H9 (cell line): Measurements from ENCODE around the gene RAB31. TPM values are rescaled to one million over a fixed set of nuclear protein-coding genes. Genes with fewer than 3 reads are reported as not detected.

Experiments
- DNase-seq: peaks from one replicate; pipeline ENCODE4 v3.0.0-alpha.2; 2017
- H2AFZ ChIP-seq: one replicate; pipeline ENCODE4 v1.6.1; 2013; ENCODE audit warnings: mild to moderate bottlenecking, low read length, control low read depth, moderate library complexity
- H2AK5ac ChIP-seq: 2 replicates; pipeline ENCODE4 v1.6.1; 2013; ENCODE audit warnings: low read length, control low read depth, mixed read lengths; ENCODE audit not compliant: insufficient read length
- H2BK120ac ChIP-seq: one replicate; pipeline ENCODE4 v1.6.1; 2013; ENCODE audit warnings: low read depth, mild to moderate bottlenecking, low read length, control low read depth, inconsistent platforms; ENCODE audit not compliant: poor library complexity, severe bottlenecking
- H2BK12ac ChIP-seq: 2 replicates; pipeline ENCODE4 v1.6.1; 2013; ENCODE audit warnings: low read length, control low read depth, mixed read lengths, low read depth; ENCODE audit not compliant: insufficient read length
- H2BK15ac ChIP-seq: 2 replicates; pipeline ENCODE4 v1.6.1; 2013; ENCODE audit warnings: low read depth, low read length, control low read depth
- H2BK20ac ChIP-seq: one replicate; pipeline ENCODE4 v1.6.1; 2013; ENCODE audit warnings: low read depth, mild to moderate bottlenecking, low read length, control low read depth, inconsistent platforms; ENCODE audit not compliant: poor library complexity, severe bottlenecking
- H2BK5ac ChIP-seq: 2 replicates; pipeline ENCODE4 v1.6.1; 2013; ENCODE audit warnings: low read length, control low read depth, mixed read lengths; ENCODE audit not compliant: insufficient read length
- H3K14ac ChIP-seq: 2 replicates; pipeline ENCODE4 v1.6.1; 2013; ENCODE audit warnings: low read length, control low read depth; ENCODE audit not compliant: insufficient read depth
- H3K18ac ChIP-seq: 2 replicates; pipeline ENCODE4 v1.6.1; 2013; ENCODE audit warnings: low read depth, mild to moderate bottlenecking, mixed read lengths, low read length, control low read depth; ENCODE audit not compliant: insufficient read length
- H3K23ac ChIP-seq: 2 replicates; pipeline ENCODE4 v1.6.1; 2013; ENCODE audit warnings: low read length, control low read depth, mixed read lengths, low read depth; ENCODE audit not compliant: insufficient read length
- H3K23me2 ChIP-seq: 2 replicates; pipeline ENCODE4 v1.6.1; 2013; ENCODE audit warnings: low read depth, mild to moderate bottlenecking, mixed read lengths, low read length, control low read depth; ENCODE audit not compliant: insufficient read length, poor library complexity, severe bottlenecking
- H3K27ac ChIP-seq: 2 replicates; pipeline ENCODE4 v1.5.1; 2013; ENCODE audit warnings: low read length, control low read depth, mixed read lengths, low read depth; ENCODE audit not compliant: insufficient read length
- H3K27me3 ChIP-seq: 2 replicates; pipeline ENCODE4 v1.6.1; 2013; ENCODE audit warnings: low read length, control low read depth, inconsistent platforms; ENCODE audit not compliant: insufficient read depth
- H3K4ac ChIP-seq: 2 replicates; pipeline ENCODE4 v1.6.1; 2013; ENCODE audit warnings: low read depth, mild to moderate bottlenecking, control low read depth, inconsistent platforms, low read length, moderate library complexity
- H3K4me1 ChIP-seq: 2 replicates; pipeline ENCODE4 v1.6.1; 2013; ENCODE audit warnings: low read length, control low read depth, inconsistent platforms; ENCODE audit not compliant: insufficient read depth
- H3K4me2 ChIP-seq: 2 replicates; pipeline ENCODE4 v1.6.1; 2013; ENCODE audit warnings: low read length, control low read depth, mixed read lengths; ENCODE audit not compliant: insufficient read length, insufficient read depth
- H3K56ac ChIP-seq: 2 replicates; pipeline ENCODE4 v1.6.1; 2013; ENCODE audit warnings: low read depth, mild to moderate bottlenecking, mixed read lengths, low read length, control low read depth; ENCODE audit not compliant: insufficient read length
- H3K79me1 ChIP-seq: 2 replicates; pipeline ENCODE4 v1.6.1; 2013; ENCODE audit warnings: low read depth, mild to moderate bottlenecking, moderate library complexity, low read length, control low read depth, inconsistent platforms; ENCODE audit not compliant: insufficient read depth, poor library complexity, severe bottlenecking
- H3K79me2 ChIP-seq: 2 replicates; pipeline ENCODE4 v1.6.1; 2013; ENCODE audit warnings: low read length, control low read depth, inconsistent platforms; ENCODE audit not compliant: insufficient read depth
- H3K9ac ChIP-seq: 2 replicates; pipeline ENCODE4 v1.6.1; 2013; ENCODE audit warnings: low read length, control low read depth, mixed read lengths; ENCODE audit not compliant: insufficient read length; ENCODE audit errors: extremely low read depth
- H3K9me3 ChIP-seq: one replicate; pipeline ENCODE4 v1.6.1; 2013; ENCODE audit warnings: low read depth, low read length, inconsistent platforms; ENCODE audit not compliant: control insufficient read depth
- H3T11ph ChIP-seq: one replicate; pipeline ENCODE4 v1.6.1; 2013; ENCODE audit warnings: mild to moderate bottlenecking, low read length, control low read depth, inconsistent platforms
- H4K20me1 ChIP-seq: one replicate; pipeline ENCODE4 v1.6.1; 2013; ENCODE audit not compliant: control insufficient read depth, insufficient read length, insufficient read depth
- H4K5ac ChIP-seq: 2 replicates; pipeline ENCODE4 v1.6.1; 2013; ENCODE audit warnings: low read depth, mild to moderate bottlenecking, mixed read lengths, low read length, control low read depth; ENCODE audit not compliant: insufficient read length
- H4K8ac ChIP-seq: replicated peaks from 2 replicates; pipeline ENCODE4 v1.6.1; 2013; ENCODE audit warnings: low read length, control low read depth, mixed read lengths, low read depth; ENCODE audit not compliant: insufficient read length
- H4K91ac ChIP-seq: 2 replicates; pipeline ENCODE4 v1.6.1; 2013; ENCODE audit warnings: low read depth, mild to moderate bottlenecking, moderate library complexity, mixed read lengths, low read length, control low read depth; ENCODE audit not compliant: insufficient read length
- H3K27ac Mint-ChIP-seq, 3 experiments: 2 replicates in 2 of 3; 3 replicates in 1 of 3; pipeline ENCODE4 v1.8.0; 2020 to 2021; ENCODE audit warnings: mixed read lengths in 3 of 3, mild to moderate bottlenecking in 1 of 3, moderate library complexity in 1 of 3
- H3K27me3 Mint-ChIP-seq: 2 replicates; pipeline ENCODE4 v1.8.0; 2021; ENCODE audit warnings: low read depth, mild to moderate bottlenecking, moderate library complexity, mixed read lengths
- H3K36me3 Mint-ChIP-seq, 3 experiments: 2 replicates in 2 of 3; 3 replicates in 1 of 3; pipeline ENCODE4 v1.8.0; 2020 to 2021; ENCODE audit warnings: low read depth in 3 of 3, mixed read lengths in 3 of 3; ENCODE audit not compliant: insufficient read depth in 1 of 3
- H3K4me1 Mint-ChIP-seq, 2 experiments: 2 replicates each; pipeline ENCODE4 v1.8.0; 2020; ENCODE audit warnings: mixed read lengths in 2 of 2
- H3K4me3 Mint-ChIP-seq, 2 experiments: 2 replicates in 1 of 2; 3 replicates in 1 of 2; pipeline ENCODE4 v1.8.0; 2020 to 2021; ENCODE audit warnings: mild to moderate bottlenecking in 2 of 2, mixed read lengths in 2 of 2, moderate library complexity in 1 of 2
- H3K9me3 Mint-ChIP-seq, 2 experiments: 2 replicates in 1 of 2; 3 replicates in 1 of 2; pipeline ENCODE4 v1.8.0; 2020; ENCODE audit warnings: mild to moderate bottlenecking in 2 of 2, mixed read lengths in 2 of 2, moderate library complexity in 1 of 2
- CTCF ChIP-seq: fragments of 200-600 bp; sonication (generic); conservative IDR thresholded peaks from 3 replicates; pipeline ENCODE4 v1.8.0; 2021; ENCODE audit warnings: antibody characterized with exemption, mild to moderate bottlenecking
- WGBS: extraction: QIAGEN DNeasy Blood & Tissue Kit; methylation state at CpG from one replicate; pipeline ENCODE4 v1.1.7; 2013; ENCODE audit warnings: missing lambda C conversion rate, low lambda C conversion rate, mixed read lengths; ENCODE audit not compliant: insufficient read length; ENCODE audit errors: extremely low coverage; 5-methylcytosine and 5-hydroxymethylcytosine counted together
- total RNA-seq: library from RNA; stranded (reverse); gene quantifications from 2 replicates; pipeline ENCODE4 v1.2.1, GENCODE V29; 2021

The RAB31 gene
- total RNA-seq, 1 experiment from 2014 or later: 22.4 TPM

GRCh38 chr18:9696701-9697100, 11.4 kb upstream of the RAB31 start:
- Histone ChIP-seq H3K18ac (no peak overlapping the region), H2BK15ac (no peak overlapping the region), H2BK120ac (no peak overlapping the region), H3T11ph (no peak overlapping the region), H3K27ac (no peak overlapping the region), H2BK12ac (no peak overlapping the region), H3K79me1 (no peaks in the 10 kb centered on the region), H3K9me3 (no peaks in the 10 kb centered on the region), H3K23me2 (no peaks in the 10 kb centered on the region), H2BK5ac (no peak overlapping the region), H4K5ac (no peak overlapping the region), H3K56ac (no peak overlapping the region), H3K23ac (no peak overlapping the region), H3K9ac (no peak overlapping the region), H2AFZ (no peak overlapping the region), H4K91ac (no peak overlapping the region), H3K4me2 (no peak overlapping the region), H2BK20ac (no peak overlapping the region), H3K4ac (no peak overlapping the region), H4K8ac (no peak overlapping the region), H3K79me2 (no peaks in the 10 kb centered on the region), H3K14ac (no peak overlapping the region), H3K4me1 (no peaks in the 10 kb centered on the region; the same call in 1 of the 2 replicates), H3K27me3 (no peaks in the 10 kb centered on the region), H2AK5ac (no peak overlapping the region), H4K20me1 (no peaks in the 10 kb centered on the region)
- H3K27me3 Mint-ChIP-seq: no peaks in the 10 kb centered on the region
- no peak overlapping the region for H3K27ac Mint-ChIP-seq
- no peak for DNase-seq
- no peaks in the 10 kb centered on the region; a peak in 1 of 7 replicates for H3K36me3 Mint-ChIP-seq
- no peak for TF ChIP-seq CTCF
- H3K9me3 Mint-ChIP-seq: no peaks in the 10 kb centered on the region
- H3K4me1 Mint-ChIP-seq: peaks cover 7 to 8% of the 10 kb centered on the region in 2 experiments
- H3K4me3 Mint-ChIP-seq: no peak overlapping the region
- no CpG with 5 or more reads among the region's 1 CpG for WGBS
